Lower leg skin (tissue), 4 donors: ENCODE data around the gene FOXP1. TPM values are rescaled to one million over a fixed set of nuclear protein-coding genes. Genes with fewer than 3 reads are reported as not detected.

ENCODE experiments used
- DNase-seq, 2 donors: peaks; one replicate each; pipeline ENCODE4 v3.0.0-alpha.2; 2019; ENCODE audit warnings: low spot score in 2 of 2
- H3K4me3 ChIP-seq: fragments of 200-600 bp; sonication (generic); 2 replicates; pipeline ENCODE4 v1.5.1; 2017; ENCODE audit warnings: mild to moderate bottlenecking, low read depth; ENCODE audit not compliant: poor library complexity, severe bottlenecking
- POLR2A ChIP-seq, 2 donors: fragments of 450-650 bp; IDR thresholded peaks; one replicate each; pipeline ENCODE4 v1.6.1; 2016 to 2017; ENCODE audit warnings: antibody characterized with exemption in 2 of 2, mild to moderate bottlenecking in 1 of 2, moderate library complexity in 1 of 2
- WGBS, 2 donors: methylation state at CpG; one replicate each; pipeline ENCODE4 v1.1.5; 2018; 5-methylcytosine and 5-hydroxymethylcytosine counted together
- intact Hi-C: fragments of 100-400 bp; cut with DNase I; formaldehyde crosslinking; loops from one replicate; pipeline ENCODE4 v1.15.0; 2023; ENCODE audit warnings: low total_unique reads
- total RNA-seq, 4 donors: library from RNA; depleted of rRNA; stranded (reverse); fragments of >200 nt; gene quantifications; one replicate each; pipeline ENCODE4 v1.1.0, GENCODE V29; 2016
- TF ChIP-seq, protein P1 (sequence below), 3 donors: fragments of 450-650 bp; IDR thresholded peaks; one replicate each; pipeline ENCODE4 v1.5.1; 2016; ENCODE audit warnings: antibody characterized with exemption in 3 of 3, mild to moderate bottlenecking in 3 of 3, moderate library complexity in 2 of 3

FOXP1 gene
- total RNA-seq, 4 donors from 2014 or later: 46.6 to 66.6 (median 55.2) TPM

DNA sequence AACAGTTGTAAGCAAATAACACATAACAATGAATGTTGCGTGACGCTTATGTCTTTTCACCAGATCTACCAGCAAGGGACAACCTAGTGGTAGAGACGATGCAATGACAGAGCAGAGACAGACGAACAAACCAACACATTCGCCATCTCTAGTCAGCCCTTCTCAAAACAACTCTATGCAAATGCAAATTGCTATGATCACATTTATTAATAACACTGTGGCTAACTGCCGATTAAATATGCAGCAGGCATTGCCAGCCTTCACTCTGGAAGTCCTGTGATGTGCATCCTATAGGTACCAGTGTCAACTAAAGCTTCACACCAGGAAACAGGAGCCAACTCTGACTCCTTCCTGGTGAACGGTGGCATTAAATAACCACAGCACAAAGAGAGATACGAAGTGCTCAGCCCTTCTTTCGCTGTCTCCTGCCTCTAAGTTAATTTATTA, 94.2 kb downstream of the FOXP1 start:
- 91 to 94% methylated on average over 9 of the region's 9 CpGs for WGBS, 2 donors
- TF ChIP-seq, protein P1, sequence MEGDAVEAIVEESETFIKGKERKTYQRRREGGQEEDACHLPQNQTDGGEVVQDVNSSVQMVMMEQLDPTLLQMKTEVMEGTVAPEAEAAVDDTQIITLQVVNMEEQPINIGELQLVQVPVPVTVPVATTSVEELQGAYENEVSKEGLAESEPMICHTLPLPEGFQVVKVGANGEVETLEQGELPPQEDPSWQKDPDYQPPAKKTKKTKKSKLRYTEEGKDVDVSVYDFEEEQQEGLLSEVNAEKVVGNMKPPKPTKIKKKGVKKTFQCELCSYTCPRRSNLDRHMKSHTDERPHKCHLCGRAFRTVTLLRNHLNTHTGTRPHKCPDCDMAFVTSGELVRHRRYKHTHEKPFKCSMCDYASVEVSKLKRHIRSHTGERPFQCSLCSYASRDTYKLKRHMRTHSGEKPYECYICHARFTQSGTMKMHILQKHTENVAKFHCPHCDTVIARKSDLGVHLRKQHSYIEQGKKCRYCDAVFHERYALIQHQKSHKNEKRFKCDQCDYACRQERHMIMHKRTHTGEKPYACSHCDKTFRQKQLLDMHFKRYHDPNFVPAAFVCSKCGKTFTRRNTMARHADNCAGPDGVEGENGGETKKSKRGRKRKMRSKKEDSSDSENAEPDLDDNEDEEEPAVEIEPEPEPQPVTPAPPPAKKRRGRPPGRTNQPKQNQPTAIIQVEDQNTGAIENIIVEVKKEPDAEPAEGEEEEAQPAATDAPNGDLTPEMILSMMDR (IDR thresholded peaks at IDR 0.05): no peak
- no peak for TF ChIP-seq POLR2A (IDR thresholded peaks at IDR 0.05)
- H3K4me3 ChIP-seq: no peak overlapping the region
- intact Hi-C loops: no loop called here
- DNase-seq: no peak

DNA sequence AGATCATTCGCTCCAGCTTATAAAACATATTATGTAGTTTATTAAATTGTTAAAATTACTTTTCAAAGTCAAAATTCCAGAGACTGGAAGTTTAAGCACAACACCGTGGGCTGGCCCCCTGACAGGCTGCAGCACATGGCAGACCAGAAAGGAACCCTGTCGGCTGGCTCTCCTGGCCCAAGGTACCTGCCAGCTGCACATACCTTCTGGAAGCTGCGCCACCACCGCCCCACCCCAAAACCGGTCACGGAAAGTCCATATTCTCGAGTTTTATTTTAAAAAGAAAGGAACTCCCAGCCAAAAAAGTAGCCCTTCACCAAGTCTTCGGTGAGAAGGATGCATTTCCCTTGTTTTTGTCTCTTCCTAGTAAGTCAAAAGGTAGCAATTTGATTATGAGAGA, 94.6 kb downstream of the FOXP1 start:
- 82 to 87% methylated on average over 9 of the region's 9 CpGs for WGBS, 2 donors
- intact Hi-C loops: no loop called here
- DNase-seq: no peak
- no peak overlapping the region for H3K4me3 ChIP-seq
- no peak for TF ChIP-seq POLR2A (IDR thresholded peaks at IDR 0.05)
- TF ChIP-seq, protein P1 (IDR thresholded peaks at IDR 0.05): no peak

DNA sequence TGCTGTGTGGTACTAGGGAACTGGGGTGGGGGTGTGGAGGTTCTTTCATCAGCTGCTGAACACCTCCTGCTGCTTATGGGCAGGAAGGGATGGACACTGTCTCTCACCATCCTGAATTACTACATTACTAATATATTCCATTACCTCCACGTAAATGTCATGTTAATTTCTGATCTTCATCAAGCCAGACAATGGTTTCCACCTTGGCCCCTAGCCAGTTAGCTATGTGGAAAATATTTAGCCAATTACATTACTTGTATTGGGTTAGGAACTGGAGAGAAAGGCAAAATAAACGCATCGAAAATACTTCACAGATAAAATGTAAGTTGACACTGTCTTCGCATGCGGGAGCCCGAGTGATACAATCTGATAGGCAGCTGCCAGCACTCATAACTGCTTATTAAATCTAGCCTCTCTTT, 95.1 kb downstream of the FOXP1 start:
- intact Hi-C loops: no loop called here
- H3K4me3 ChIP-seq: no peak overlapping the region
- 66 to 67% methylated on average over 6 of the region's 6 CpGs for WGBS, 2 donors
- no peak for DNase-seq
- TF ChIP-seq, protein P1 (IDR thresholded peaks at IDR 0.05): no peak
- TF ChIP-seq POLR2A (IDR thresholded peaks at IDR 0.05): no peak

DNA sequence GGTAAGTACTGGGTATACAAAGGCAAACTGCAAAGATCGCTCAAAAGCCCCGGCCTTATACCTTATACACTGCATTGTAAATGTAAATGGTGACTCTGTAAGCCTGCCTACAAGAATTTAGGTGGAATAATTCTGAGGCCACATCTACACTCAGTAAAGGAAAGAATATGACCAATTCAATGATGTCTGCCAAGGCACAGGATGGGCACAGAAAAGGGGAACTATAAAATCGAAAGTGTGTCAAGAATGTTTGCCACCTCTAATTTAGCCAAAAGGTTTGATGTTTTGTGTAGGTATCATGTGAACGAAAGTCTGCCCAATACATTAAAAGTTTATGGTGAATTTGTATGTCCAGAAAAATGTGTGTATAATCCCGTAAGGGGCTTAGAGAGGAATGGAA, 96.1 kb downstream of the FOXP1 start:
- no peak for DNase-seq
- no peak overlapping the region for H3K4me3 ChIP-seq
- intact Hi-C loops: no loop called here
- 80 to 86% methylated on average over 5 of the region's 5 CpGs for WGBS, 2 donors
- no peak for TF ChIP-seq POLR2A (IDR thresholded peaks at IDR 0.05)
- TF ChIP-seq, protein P1 (IDR thresholded peaks at IDR 0.05): no peak

DNA sequence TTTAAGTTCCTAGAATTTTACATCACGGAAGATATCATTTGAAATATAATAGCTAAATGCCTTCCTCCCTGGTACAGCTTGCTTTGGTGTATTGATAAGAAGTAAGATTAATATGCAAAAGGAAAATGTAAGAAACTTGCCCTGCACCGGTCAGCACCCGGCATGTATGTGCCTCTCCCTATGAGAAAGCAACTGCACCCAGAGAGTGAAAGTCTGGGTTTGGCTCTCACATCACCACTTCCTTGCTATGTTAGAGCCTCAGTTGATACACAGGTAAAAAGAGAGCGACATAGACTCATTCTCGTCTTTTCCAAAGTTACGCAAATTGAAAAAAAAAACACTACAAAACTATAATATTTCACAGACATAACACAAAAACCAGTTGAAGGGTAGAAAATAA, 96.7 kb downstream of the FOXP1 start:
- intact Hi-C loops: no loop called here
- TF ChIP-seq, protein P1 (IDR thresholded peaks at IDR 0.05): no peak
- TF ChIP-seq POLR2A (IDR thresholded peaks at IDR 0.05): no peak
- H3K4me3 ChIP-seq: no peak overlapping the region
- DNase-seq: no peak
- WGBS, 2 donors: 87 to 96% methylated on average over 6 of the region's 6 CpGs

DNA sequence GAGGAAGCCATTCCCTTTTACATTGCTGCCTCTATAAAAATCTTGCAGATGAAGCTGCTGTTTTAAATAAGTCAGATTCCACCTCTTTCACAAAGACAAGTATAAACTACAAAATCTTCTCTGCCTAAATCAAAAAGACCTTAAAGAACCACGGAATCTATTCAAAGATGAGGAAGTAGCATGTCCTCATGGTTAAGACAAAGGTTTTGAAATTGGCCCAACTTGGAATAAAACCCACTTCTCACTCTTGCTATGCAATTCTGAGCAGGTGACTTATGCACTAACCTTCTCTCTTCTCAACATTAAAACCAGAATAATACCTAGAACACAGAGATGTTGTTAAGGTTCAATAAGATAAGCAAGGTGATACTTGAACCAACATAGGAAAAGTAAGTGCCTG, 97.6 kb downstream of the FOXP1 start:
- 65 to 77% methylated on average over 1 of the region's 1 CpG for WGBS, 2 donors
- TF ChIP-seq, protein P1 (IDR thresholded peaks at IDR 0.05): no peak
- no peak for TF ChIP-seq POLR2A (IDR thresholded peaks at IDR 0.05)
- no peak for DNase-seq
- H3K4me3 ChIP-seq: no peak overlapping the region
- intact Hi-C loops: no loop called here
